ENCODE measurements around the gene MRPL27.

MRPL27 gene

DNA sequence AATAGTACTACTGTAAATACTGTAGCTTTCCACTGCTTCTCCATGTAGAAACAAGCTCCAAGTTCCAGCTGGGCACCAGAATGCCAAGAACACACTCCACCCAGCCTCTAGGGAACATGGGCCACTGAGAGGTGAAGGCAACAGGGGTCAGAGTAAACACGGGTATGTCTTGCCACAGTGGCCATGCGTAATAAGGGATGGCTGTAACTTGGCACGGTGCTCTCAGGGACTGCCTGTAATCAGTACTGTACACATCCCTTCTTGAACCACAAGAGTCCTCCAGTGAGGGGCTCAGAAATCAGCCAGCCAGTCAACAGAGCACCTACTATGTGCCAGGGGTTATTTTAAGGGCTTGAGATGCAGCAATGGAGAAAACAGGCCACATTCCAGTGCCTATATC is 13.5 kb upstream of the MRPL27 start:
- no peak for DNase-seq (ENCODE audit: low read depth in 3 of 3)

DNA sequence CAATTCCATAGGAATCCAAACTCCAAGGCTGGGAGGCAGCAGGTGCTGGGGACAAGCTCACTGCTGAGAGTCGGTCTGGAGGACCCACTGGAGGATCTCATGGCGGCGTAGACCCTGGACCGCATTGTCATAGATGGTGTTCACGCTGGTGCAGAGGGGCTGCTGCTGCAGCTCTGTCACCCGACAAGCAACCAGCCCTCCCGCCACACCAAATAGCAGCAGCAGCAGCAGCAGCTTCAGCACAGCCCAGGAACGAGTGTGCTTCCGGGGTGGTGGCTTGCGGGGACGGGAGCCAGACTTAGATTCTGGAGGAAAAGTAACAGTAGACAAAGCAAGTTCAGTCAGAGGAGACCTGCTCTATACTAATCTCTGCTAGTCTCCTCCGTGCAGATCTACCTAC is 9.9 kb upstream of the MRPL27 start:
- DNase-seq (ENCODE audit: low read depth in 3 of 3), result no peak

DNA sequence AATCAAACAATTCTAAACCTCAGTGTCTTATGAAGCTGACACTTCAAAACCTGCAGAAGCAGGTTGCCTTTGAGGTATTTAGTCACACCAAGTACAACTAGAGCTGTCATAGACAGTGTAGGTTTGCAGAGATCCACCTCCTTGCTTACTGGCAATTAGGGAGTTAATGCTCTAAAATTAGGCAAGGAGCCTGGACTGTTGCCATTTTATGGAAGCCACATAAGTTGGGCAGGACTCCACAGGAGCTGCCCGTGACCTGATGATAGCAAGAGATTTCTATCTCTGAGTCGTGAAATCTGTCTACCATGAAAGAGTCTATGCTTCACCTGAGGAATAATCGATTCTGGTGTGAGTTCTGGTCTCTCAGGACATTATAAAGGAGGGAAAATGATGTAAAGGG is 8.9 kb upstream of the MRPL27 start:
- DNase-seq (ENCODE audit: low read depth in 3 of 3), result no peak

DNA sequence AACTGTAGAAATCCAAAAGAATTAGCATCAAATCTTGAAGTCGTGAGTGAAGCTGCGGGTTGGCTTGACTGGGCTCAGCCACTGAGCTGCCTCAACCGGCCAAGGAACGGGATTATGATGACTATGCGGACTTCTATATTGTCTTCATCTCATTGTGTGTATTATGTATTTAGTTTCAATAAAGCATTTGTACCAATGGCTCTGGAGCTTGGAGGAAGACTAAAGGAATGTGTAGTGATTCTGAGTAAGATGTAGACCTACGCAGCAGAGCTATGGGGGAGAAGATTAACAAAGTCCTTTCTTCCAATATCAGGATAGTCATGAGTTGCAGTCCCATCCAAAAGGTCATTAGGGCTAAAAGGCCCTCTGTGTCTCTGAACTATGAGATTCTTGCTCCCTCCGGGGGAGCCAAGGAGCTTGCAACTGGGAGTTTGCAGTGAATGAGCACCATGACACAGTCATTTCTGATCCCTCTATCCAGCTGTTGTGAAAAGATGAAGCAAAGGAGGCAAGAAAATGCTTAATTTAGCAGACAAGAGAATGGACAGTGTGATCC is 8.4 kb upstream of the MRPL27 start:
- no peak for DNase-seq (ENCODE audit: low read depth in 3 of 3)

DNA sequence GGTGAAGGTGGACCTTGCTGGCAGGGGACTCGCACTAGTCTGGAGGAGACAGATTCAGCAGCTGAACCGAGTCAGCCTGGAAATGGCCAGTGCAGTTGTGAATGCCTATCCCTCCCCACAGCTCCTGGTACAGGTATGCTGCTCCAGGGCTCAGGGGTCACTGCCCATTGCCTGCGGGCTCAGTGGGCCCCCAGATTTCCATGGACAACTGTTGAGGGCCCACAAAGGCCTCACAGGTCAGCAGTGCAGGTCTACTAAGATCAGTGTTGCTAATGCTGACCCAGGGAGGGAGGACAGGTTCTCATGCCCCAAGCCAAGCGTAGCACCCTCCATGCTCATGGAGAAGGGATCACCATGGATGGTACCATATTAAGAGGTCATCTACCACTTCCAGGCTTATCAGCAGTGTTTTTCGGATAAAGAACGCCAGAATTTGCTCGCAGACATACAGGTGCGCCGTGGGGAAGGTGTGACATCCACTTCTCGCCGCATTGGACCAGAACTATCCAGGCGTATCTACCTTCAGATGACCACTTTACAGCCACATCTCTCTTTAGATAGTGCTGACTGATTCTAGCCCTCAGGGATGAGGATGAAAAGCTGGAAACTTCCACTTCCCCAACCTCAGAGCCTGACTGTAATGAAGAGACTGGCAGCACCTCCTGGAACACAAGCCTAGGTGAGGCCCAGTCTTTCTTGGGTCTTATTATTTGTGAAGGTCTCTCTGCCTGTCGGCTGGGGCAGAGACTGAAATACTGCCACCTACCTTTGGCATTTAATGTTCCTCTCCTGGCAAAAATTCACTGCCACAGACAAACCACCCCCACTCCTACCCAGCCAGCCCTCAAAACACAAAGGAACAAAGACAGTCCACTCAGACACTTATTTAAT is 7.6 kb upstream of the MRPL27 start:
- DNase-seq (ENCODE audit: low read depth in 3 of 3), result no peak

DNA sequence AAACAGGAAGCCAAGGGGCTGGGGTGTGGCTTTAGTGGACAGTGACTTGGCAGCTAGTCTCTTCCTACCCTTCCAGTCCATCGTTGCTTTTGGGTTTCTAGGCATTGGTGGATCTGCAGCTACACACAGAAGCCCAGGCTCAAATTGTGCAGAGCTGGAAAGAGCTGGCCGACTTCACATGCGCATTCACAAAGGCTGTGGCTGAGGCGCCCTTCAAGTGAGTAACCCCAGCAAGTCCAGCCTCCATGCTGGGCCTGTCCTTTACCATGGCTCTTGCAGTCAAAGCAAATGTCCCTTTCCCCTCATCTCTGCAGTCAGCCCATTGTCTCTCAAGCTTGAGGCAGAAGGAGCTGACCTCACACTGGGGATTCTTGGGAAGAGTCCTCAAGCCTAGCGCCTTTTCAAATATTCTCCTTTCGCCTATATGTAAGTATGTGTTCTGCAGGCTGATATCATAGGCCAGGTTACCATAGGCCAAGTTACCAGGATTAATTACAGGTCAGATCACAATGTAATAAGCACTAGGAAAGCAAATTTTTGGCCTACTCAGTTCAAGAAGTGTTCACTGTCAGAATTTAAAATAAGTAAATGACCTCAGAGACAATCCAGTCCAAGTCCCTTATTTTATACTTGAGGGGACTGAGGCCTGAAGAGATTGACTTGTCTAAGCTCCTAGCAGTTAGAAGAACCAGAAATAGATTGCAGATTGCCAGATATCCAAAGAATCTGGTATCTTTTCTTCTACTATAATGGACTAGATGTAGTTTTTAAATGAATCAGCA is 6.6 kb upstream of the MRPL27 start:
- no peak for DNase-seq (ENCODE audit: low read depth in 3 of 3)

DNA sequence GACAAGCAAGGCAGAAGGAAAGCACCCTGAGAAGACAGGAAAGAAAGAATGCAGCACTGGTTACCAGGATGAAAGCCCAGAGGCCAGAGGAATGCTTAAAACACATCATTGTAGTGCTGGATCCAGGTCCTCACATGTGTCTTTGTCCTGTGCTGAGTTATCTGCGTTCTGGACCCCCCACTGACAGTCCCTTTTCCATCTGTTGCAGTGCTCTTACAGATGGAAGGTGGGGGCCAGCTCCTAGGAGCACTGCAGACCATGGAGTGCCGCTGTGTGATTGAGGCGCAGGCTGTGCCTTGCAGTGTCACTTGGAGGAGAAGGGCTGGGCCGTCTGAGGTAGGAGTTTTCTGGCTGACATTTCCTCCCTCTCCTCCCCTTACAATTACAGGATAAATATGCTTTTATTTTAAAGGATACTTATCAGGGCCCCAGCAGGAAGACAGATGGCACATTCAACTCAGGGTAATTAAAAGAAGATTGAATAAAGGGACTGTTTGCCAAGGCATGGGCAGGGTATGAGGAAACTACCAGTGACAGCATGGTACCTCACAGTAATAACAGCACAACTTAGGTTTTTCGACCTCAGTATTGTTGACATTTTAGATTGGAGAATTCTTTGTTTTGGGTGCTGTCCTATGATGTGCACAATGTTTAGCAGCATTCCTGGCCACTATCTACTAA is 3.0 kb upstream of the MRPL27 start:
- DNase-seq (ENCODE audit: low read depth in 3 of 3), result no peak

DNA sequence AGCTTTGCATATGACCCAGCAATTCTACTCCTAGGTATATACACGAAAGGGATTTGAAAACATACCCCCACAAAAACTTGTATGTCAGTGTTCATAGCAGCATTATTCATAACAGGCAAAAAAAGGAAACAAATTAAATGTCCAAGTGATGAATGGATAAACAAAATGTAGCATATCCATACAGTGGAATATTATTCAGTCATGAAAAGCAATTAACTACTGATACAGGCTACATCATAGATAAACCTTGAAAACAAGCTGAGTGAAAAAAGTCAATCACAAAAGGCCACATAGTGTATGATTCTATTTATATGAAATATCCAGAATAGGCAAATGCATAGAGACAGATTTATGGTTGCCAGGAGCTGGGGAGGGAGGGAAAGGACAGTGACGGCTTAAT is 721 bp upstream of the MRPL27 start:
- DNase-seq (ENCODE audit: low read depth in 3 of 3), result no peak

DNA sequence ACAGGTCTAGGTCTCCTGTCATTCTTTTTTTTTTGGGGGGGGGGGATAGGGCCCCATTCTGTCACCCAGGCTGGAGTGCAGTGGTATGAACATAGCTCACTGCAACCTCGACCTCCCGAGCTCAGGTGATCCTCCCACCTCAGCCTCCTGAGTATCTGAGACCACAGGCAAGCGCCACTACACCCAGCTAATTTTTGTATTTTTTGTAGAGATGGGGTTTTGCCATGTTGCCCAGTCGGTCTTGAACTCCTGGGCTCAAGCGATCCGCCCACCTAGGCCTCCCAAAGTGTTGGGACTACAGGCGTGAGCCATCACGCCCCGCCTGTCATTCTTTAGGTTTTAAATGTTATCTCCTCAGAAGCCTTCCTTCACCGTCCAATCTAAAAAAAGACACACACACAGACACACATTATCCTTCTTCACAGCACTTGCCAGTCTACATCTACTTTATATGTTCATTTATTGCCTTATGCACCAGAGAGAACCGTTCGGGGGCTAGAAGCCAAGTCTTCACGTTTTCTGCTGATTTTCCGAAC is 694 bp downstream of the MRPL27 start:
- DNase-seq (ENCODE audit: low read depth in 3 of 3), result no peak

DNA sequence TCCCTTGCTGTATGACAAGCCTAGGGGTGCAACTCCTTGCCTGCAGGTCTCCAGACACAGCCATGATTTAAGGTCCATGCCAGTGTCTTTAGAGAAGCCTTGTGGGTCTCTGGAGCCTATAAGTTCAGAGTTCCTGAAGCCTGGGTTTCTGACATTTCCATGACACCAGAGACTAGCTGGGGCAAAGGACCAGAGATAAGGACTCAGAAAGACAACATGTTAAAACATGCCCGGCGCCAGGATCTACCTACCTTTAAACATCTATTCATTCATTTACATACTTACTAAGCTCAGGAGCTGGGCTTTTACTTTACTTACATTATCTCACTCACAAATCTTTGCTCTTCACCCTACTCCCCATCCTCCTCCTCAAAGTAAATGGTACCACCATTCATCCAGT is 1.5 kb downstream of the MRPL27 start:
- no peak for DNase-seq (ENCODE audit: low read depth in 3 of 3)

DNA sequence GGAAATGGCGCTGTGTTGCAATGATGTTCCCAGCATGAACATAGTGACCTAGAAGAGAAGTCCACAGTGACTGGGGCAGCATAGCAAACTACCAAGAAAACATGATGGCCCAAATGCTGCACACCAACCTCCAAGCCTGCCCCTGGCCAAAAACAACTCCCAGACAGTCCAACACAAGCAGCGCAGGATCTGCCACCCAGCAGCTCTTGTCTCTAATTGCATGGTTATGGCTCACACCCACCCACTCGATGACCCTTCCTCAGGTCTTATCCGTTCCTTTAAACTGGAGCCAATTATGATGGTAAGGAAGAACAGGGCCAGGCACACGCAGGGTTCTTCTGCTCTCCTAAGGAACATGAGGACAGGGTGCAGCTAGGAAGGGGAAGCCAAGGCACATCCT is 2.9 kb downstream of the MRPL27 start:
- no peak for DNase-seq (ENCODE audit: low read depth in 3 of 3)

DNA sequence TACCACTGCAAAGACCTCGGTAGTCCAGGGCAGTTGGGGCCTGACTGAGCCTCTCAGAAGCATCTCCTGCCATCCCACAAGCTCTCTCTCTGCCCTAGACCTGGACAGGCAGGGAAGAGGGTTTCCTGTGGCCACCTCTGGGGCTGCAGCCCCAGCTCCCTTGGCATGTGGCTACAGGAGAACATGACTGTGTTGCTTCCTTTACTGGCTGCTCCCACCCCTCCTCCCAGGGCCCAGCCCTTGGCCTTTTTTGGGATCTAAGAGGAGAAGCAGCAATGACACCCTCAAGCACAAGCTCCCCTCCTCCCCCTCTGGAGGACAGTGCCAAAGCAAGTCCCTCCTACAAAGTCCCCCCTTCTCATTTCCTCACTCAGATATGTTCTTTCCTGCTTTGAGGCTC is 5.6 kb downstream of the MRPL27 start:
- no peak for DNase-seq (ENCODE audit: low read depth in 3 of 3)

DNA sequence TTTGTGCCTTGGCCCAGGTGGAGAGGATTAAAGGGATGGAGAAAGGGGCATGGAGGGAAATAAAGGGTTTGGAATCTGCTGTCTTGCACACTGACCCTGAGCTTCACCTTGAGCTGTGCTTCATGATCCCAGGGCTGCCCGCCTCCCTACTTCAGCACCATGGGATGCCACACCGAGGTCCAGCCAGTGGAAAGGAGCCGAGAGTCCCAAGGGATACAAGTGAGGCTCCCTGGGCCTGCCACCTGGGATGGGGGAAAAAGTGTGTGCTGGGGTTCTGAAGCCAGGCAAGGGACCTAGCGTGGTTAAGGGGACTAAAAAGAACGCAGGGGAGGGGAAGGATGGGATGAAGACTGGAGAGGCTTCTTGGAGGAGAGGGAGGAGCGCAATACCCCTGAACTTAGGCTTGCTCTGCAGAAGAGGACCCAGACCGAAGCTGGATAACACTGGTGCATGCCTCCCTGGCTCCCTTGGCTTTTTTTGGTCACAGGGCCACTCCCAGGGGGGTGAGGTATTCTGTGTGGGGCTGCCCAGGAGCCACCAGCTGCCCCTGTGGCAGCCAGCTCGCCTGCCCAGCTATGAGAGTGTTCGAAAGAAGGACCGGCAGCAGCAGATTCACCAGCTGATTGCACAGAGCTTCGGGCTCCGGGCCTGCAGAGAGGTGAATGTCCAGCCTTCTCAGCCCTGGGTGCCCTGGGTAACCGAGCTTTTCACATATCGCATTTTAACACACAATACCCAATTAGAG is 7.2 kb downstream of the MRPL27 start:
- DNase-seq (ENCODE audit: low read depth in 3 of 3), result no peak

DNA sequence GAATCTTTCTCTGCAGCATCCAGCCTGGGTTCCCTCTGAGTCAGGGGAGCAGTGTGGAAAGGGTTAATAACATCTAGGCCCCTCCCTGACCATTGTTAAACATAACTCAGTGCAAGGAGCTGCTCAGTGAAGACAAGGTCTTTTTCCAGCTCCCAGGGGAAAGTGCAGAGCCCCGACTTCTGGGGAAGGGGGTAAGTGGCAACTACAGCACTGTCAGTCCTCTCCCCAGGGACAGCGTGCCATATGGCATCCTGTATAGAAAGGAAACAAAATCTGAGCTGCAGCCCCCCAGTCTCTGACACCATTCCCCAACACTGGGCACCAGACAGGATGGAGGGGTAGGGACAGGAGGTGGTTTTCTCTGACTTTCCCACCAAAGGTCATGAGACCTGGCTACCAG is 7.8 kb downstream of the MRPL27 start:
- no peak for DNase-seq (ENCODE audit: low read depth in 3 of 3)

DNA sequence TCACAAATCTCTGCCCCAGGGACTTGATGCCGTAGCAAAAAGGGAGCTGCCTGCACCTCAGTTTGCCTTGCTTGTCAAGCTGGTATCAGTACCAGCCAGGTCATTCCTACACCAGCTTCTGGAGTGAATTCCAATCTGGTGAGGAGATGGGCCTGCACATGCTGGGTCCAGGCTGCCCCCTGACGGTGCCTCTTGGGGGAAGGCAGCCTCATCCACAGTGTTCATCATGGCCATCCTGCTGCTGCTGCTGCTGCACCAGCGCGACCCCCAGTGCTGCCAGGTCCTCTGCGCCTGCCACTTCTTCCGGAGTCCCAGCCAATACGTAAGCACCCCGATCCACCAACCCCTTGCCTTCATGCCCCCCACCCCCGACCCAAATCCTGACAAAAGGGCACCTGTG is 8.3 kb downstream of the MRPL27 start:
- DNase-seq (ENCODE audit: low read depth in 3 of 3), result no peak

DNA sequence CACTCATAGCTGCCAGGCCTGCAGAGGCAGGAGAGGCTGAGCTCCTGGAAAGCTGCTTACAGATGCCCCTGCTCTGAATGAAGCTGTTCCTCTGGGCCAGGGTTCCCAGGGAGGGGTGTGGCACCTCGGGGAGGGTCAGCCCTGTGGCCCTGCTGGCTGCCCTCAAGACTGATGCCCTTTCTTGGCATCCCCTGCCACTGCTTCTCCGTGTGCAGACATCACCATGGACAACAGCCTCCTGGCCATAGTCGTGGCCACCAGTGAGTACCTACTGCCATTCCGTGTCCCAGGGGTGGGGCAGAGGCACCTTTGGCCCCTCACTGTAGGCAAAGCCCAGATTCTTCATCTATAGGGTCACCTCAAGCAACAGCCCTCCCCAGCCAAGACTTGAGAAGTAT is 8.9 kb downstream of the MRPL27 start:
- no peak for DNase-seq (ENCODE audit: low read depth in 3 of 3)

DNA sequence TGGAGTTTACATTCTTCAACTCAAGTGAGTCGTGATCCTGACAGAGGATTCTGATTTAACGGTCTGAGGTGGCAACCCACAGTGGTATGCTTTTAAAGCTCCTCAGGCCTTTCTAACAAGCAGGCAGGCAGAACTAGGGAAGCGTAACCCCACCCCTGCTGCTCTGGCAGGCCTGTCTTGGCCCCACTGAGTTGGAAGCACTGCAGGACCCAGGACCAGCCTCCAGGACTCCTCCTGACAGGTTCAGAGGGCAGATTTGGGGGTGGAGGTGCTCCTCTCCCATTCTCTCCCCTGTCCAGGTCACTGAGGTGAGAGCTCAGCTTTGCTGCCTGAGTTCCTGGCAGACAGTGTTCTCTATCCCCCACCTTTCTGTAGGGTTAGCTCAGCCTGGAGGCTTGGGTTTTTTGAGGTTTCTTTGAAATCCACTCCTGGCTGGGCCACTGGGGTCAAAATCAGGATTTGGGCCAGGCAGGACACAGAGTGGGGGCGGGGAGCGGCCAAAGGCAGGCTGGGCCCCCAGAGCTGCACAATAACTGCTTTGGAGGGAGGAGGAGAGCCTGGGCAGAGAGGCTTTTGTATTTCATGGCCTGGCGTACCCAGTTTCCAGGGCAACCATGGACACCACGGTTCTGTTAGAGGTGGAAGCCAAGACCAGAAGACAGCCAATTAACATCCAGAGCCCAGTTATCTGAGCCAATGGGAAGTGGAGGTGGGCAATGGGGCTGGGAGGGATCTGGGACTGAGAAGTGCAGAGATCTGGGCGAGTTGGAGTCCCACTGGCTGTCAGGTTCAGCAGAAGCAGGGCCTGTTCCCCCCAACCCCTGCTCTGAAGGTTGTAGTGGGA is 9.5 kb downstream of the MRPL27 start:
- no peak for DNase-seq (ENCODE audit: low read depth in 3 of 3)

DNA sequence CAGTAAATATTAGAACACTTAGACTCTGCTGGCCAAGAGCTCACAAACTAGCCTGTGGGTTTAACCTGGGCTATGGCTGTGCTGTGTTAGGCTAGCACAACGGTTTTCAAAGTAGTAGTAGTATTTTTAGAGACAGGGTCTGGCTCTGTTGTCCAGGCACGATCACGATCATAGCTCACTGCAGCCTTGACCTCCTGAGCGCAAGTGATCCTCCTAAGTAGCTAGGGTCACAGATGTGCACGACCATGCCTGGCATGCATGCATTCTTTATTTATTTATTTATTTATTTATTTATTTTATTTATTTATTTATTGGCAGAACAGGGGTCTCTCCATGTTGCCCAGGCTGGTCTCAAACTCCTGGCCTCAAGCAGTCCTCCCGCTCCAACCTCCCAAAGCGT is 10.3 kb downstream of the MRPL27 start:
- DNase-seq (ENCODE audit: low read depth in 3 of 3), result no peak

DNA sequence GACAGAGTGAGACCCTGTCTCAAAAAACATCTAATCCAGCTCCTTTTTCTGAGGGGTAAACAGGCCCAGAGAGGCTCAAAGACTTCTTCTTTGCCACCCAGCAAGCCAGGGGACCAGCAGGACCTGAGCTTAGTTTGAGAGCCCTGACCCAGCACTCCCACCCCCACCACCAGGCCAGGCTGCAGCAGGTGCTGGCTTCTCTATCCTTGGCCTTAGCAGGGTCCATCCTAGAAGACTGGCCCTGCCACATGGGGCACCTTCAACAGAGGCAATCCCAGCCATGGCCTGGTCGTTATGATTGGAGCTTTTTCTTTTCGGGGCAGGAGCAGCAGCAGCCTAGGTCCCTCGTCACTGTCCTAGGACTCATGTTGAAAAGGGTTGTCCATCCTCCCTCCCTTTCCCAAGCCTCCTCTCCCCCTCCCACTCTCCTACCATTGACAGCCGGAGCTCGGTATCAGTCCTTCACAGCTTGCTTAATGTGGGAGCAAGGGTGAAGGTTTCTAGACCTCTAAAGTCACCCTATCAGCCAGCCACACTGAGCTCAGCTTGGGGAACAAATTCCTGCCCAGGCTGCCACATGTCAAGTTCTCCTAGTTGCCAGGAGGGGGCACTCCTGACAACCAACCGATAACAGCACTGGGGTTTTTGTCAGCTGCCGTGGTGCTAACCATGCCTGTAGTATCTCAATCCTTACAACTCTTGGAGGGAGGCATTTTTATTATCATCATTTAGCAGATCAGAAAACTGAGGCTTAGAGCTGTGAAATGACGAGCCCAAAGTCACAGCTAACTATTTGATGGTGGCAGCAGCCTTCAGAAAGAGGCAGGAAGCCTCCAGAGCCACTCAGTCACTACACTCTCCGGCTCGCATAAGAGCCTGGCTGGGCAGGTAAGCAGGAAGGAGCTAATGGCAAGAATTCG is 11.2 kb downstream of the MRPL27 start:
- peak; percentile 28 to 53 (median 34) for DNase-seq (ENCODE audit: low read depth in 3 of 3)
